Calu3 (cell line): ENCODE results near the gene SDR42E1. TPM values are rescaled to one million over a fixed set of nuclear protein-coding genes. Genes with fewer than 3 reads are reported as not detected.

Source experiments
- Bru-seq: library from RNA; stranded (reverse); fragments of 400-500 nt; gene quantifications from one replicate; lab custom pipeline; 2021; lab: Mats Ljungman, UMichigan
- BruChase-seq, 2 experiments: library from RNA; stranded (reverse); fragments of 400-500 nt; gene quantifications; one replicate each; lab custom pipeline; 2021; lab: Mats Ljungman, UMichigan
- BruUV-seq: library from RNA; stranded (reverse); fragments of 400-500 nt; replicated peaks from 2 replicates; lab custom pipeline; 2021; lab: Mats Ljungman, UMichigan
- CTCF ChIA-PET: fragments of 300-600 bp; sonication (Branson Sonifier 250); formaldehyde crosslinking; loops from one replicate; lab custom pipeline; 2022; ENCODE audit warnings: antibody characterized with exemption; lab: Charles Lee
- DNase-seq: peaks from one replicate; pipeline ENCODE4 v3.0.0; 2022
- H3K27ac Mint-ChIP-seq: one replicate; pipeline ENCODE4 v1.8.0; 2022; ENCODE audit warnings: mixed read lengths; ENCODE audit not compliant: unreplicated experiment
- H3K27me3 Mint-ChIP-seq: one replicate; pipeline ENCODE4 v1.8.0; 2022; ENCODE audit warnings: mixed read lengths; ENCODE audit not compliant: unreplicated experiment
- H3K36me3 Mint-ChIP-seq: one replicate; pipeline ENCODE4 v1.8.0; 2022; ENCODE audit warnings: mild to moderate bottlenecking, moderate library complexity, mixed read lengths; ENCODE audit not compliant: insufficient read depth, unreplicated experiment
- H3K4me1 Mint-ChIP-seq: one replicate; pipeline ENCODE4 v1.8.0; 2022; ENCODE audit warnings: mild to moderate bottlenecking, low read depth, mixed read lengths; ENCODE audit not compliant: unreplicated experiment
- H3K4me3 Mint-ChIP-seq: one replicate; pipeline ENCODE4 v1.8.0; 2022; ENCODE audit warnings: mild to moderate bottlenecking, low read depth, moderate library complexity, mixed read lengths; ENCODE audit not compliant: unreplicated experiment
- H3K9me3 Mint-ChIP-seq: one replicate; pipeline ENCODE4 v1.8.0; 2022; ENCODE audit warnings: low read depth, mixed read lengths; ENCODE audit not compliant: unreplicated experiment
- intact Hi-C: fragments of 100-400 bp; cut with micrococcal nuclease; formaldehyde crosslinking; loops from one replicate; pipeline ENCODE4 v1.10.0; 2022; ENCODE audit not compliant: unreplicated experiment
- long read RNA-seq: library from polyadenylated mRNA; stranded (forward); transcript quantifications from one replicate; pipeline ENCODE4 v2.0.0, GENCODE V29; 2022
- total RNA-seq: library from RNA; stranded (reverse); gene quantifications from 2 replicates; pipeline ENCODE4 v1.2.3, GENCODE V29; 2022
- TF ChIP-seq, protein P1 (sequence below): fragments of 200-600 bp; IDR thresholded peaks from one replicate; pipeline ENCODE4 v1.8.0; 2022; ENCODE audit warnings: antibody characterized with exemption; ENCODE audit not compliant: unreplicated experiment

SDR42E1 gene, protein sequence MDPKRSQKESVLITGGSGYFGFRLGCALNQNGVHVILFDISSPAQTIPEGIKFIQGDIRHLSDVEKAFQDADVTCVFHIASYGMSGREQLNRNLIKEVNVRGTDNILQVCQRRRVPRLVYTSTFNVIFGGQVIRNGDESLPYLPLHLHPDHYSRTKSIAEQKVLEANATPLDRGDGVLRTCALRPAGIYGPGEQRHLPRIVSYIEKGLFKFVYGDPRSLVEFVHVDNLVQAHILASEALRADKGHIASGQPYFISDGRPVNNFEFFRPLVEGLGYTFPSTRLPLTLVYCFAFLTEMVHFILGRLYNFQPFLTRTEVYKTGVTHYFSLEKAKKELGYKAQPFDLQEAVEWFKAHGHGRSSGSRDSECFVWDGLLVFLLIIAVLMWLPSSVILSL
- total RNA-seq (33.0 and 34.3 TPM in 2 replicates), Bru-seq, nascent RNA (percentile 88 among the genes with signal in this experiment), BruChase-seq, experiment 1, labeled RNA remaining after a 6-hour chase (percentile 92 among the genes with signal in this experiment), BruChase-seq, experiment 2, labeled RNA remaining after a 2-hour chase (percentile 94 among the genes with signal in this experiment)
- long read RNA-seq, full-length matches to known transcripts = 26 of 35 reads
- long read RNA-seq, partial matches to known transcripts = 0 of 35 reads
- long read RNA-seq, other reads (novel, unspliced or antisense) = 9 of 35 reads

DNA sequence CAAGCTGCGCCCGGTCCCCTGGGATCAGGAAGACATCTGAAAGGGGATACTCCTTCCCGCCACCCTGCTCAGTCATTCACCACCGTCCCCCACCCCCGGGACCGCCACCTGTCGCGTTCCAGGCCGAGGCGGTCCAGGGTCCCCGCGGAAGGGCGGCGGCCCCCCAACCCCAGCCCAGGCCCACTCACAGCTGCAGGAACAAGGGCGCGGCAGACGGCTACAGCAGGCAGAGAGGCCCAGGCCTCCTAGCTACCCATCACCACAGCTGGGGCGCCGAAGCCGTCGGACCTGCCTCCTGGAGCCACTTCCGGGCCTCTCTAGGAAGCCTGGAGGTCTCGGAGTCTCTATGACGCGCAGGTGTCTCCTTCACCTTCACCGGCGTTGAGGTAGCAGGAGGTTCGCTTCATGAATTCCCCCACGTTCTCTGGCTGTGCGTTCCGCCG, at the start of gene SDR42E1:
Gene SDR42E1, minus strand, starts transcription at position 272 of the 443 bp plus-strand sequence. CDS start 10,612 bp downstream, outside the sequence.
- DNase-seq = peak; percentile 89
- no TSS peak for BruUV-seq
- H3K27ac Mint-ChIP-seq = peak within 1 kb of the TSS; percentile 85
- peaks cover 4% of the 10 kb centered on the region for H3K9me3 Mint-ChIP-seq
- TF ChIP-seq, protein P1, sequence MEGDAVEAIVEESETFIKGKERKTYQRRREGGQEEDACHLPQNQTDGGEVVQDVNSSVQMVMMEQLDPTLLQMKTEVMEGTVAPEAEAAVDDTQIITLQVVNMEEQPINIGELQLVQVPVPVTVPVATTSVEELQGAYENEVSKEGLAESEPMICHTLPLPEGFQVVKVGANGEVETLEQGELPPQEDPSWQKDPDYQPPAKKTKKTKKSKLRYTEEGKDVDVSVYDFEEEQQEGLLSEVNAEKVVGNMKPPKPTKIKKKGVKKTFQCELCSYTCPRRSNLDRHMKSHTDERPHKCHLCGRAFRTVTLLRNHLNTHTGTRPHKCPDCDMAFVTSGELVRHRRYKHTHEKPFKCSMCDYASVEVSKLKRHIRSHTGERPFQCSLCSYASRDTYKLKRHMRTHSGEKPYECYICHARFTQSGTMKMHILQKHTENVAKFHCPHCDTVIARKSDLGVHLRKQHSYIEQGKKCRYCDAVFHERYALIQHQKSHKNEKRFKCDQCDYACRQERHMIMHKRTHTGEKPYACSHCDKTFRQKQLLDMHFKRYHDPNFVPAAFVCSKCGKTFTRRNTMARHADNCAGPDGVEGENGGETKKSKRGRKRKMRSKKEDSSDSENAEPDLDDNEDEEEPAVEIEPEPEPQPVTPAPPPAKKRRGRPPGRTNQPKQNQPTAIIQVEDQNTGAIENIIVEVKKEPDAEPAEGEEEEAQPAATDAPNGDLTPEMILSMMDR = no peak
- H3K27me3 Mint-ChIP-seq = no peaks in the 10 kb centered on the region
- peaks cover 58% of the 10 kb centered on the region for H3K4me1 Mint-ChIP-seq
- peak within 1 kb of the TSS; percentile 96 for H3K4me3 Mint-ChIP-seq
- peaks cover 35% of the 10 kb centered on the region for H3K36me3 Mint-ChIP-seq
- intact Hi-C loops = no loop called here
- CTCF ChIA-PET = interaction anchor here (0.9 to 1.5 kb wide), 2 partner anchors 14 to 219 kb away, joined by 4 to 5 read pairs; no protein-coding TSS in a partner anchor

DNA sequence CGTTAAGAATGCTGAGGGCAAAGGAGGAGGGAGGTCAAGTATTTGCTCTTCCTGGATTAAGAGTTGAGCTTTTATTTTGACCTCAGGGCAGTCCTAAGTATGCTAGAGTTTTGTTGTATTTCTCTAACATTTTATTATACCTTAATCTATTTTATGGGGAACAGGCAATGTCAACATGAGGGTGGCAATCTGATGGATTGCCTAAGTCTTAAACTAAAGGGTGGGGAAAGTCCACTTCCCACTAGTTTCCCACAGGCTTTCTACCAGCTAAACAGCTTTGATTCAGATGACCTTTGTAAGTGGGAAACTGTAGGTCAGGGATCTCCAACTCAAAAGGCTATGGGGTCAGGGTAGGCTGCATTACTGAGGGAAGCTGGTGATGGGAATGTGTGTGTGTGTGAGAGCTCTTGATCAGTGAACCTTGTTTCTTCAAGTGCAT, 48.7 kb upstream of the SDR42E1 start:
- Mint-ChIP-seq H3K27me3 (no peaks in the 10 kb centered on the region), H3K4me3 (no peak overlapping the region), H3K27ac (no peak overlapping the region), H3K4me1 (peaks cover 48% of the 10 kb centered on the region), H3K9me3 (peaks cover 4% of the 10 kb centered on the region), H3K36me3 (no peaks in the 10 kb centered on the region)
- no peak for DNase-seq
- BruUV-seq = no TSS peak
- CTCF ChIA-PET = interaction anchor here (0.9 to 2.9 kb wide), 3 partner anchors 24 to 170 kb away, joined by 3 to 12 read pairs (median 6); no protein-coding TSS in a partner anchor
- TF ChIP-seq, protein P1 = no peak
- intact Hi-C loops = no loop called here

DNA sequence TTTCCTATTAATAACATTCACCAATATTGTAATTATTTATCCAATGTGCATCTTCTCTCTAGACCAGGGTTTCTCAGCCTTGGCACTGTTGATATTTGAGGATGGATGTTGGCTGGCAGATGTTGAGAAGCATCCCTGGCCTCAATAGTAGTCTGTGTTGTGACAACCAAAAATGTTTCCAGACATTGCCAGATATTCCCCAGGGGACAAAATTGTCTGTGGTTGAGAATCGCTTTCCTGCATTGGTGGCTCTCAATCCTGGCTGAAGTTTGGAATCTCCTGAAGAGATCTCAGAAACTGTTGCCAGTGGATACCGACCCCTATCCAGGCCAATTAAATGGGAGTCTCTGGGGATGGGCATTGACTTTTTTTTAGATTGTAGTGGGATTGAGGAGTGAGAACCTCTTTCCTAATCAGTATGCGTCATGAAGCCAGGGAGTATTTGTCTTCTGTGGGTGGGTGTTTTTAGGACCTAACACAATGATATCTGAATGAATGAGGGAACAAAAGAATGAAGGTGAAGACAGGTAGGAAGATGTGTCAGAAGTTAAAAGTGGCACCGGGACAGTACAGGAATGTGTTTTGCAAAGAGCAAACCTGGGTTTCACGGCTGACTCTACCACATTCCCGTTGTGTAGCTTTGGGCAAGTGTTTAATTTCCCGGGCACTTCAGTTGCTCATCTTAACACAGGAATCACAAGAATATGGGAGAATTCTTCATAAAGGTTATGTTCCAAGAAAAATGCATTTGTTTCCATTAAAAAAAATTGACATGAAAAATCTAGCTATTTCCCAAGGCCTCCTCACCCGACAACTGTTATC, 48.1 kb upstream of the SDR42E1 start:
- no peaks in the 10 kb centered on the region for H3K36me3 Mint-ChIP-seq
- BruUV-seq = no TSS peak
- DNase-seq = no peak
- CTCF ChIA-PET = interaction anchor here (0.9 to 2.9 kb wide), 2 partner anchors 24 to 62 kb away, joined by 3 to 12 read pairs; no protein-coding TSS in a partner anchor
- peaks cover 50% of the 10 kb centered on the region for H3K4me1 Mint-ChIP-seq
- peaks cover under 1% of the 10 kb centered on the region for H3K9me3 Mint-ChIP-seq
- no peaks in the 10 kb centered on the region for H3K27me3 Mint-ChIP-seq
- TF ChIP-seq, protein P1 = no peak
- peak overlapping the region; percentile 25 for H3K27ac Mint-ChIP-seq
- H3K4me3 Mint-ChIP-seq = no peak overlapping the region
- intact Hi-C loops = no loop called here
